WI38 (cell line): ENCODE measurements around the gene MDGA2.

Source experiments
- H3K4me3 ChIP-seq: 2 replicates; pipeline ENCODE4 v1.5.1; 2011; ENCODE audit warnings: low read depth, mild to moderate bottlenecking, control low read depth, low read length
- CTCF ChIP-seq: IDR thresholded peaks from 2 replicates; pipeline ENCODE4 v1.5.1; 2012; ENCODE audit warnings: low read depth, mild to moderate bottlenecking, control low read depth, low read length

The MDGA2 gene

GRCh38 chr14:47365233-47365632, 310.2 kb downstream of the MDGA2 start:
- H3K4me3 ChIP-seq, result no peak overlapping the region
- TF ChIP-seq CTCF, result no peak

- no peak overlapping the region for H3K4me3 ChIP-seq
- no peak for TF ChIP-seq CTCF
Observed at GRCh38 chr14:47353186-47353585, 322.2 kb downstream of the MDGA2 start.

- no peak for TF ChIP-seq CTCF
- no peak overlapping the region for H3K4me3 ChIP-seq
Observed at GRCh38 chr14:47346849-47347248, 328.6 kb downstream of the MDGA2 start.

- TF ChIP-seq CTCF, result no peak
- H3K4me3 ChIP-seq, result no peak overlapping the region
Observed at GRCh38 chr14:47345016-47345415, 330.4 kb downstream of the MDGA2 start.

GRCh38 chr14:47332939-47333338, 342.5 kb downstream of the MDGA2 start:
- TF ChIP-seq CTCF, result no peak
- H3K4me3 ChIP-seq, result no peak overlapping the region

GRCh38 chr14:47332106-47332505, 343.3 kb downstream of the MDGA2 start:
- TF ChIP-seq CTCF, result no peak
- H3K4me3 ChIP-seq, result no peak overlapping the region

GRCh38 chr14:47328376-47328775, 347.0 kb downstream of the MDGA2 start:
- TF ChIP-seq CTCF, result no peak
- no peak overlapping the region for H3K4me3 ChIP-seq
